ENCODE data around the gene MT1G. TPM values are rescaled to one million over a fixed set of nuclear protein-coding genes. Genes with fewer than 3 reads are reported as not detected.

MT1G gene
- polyA plus RNA-seq, 1 donor (not counting 4 experiments of a cell fraction or from before 2014, with no cell fraction given): 9.8 TPM

DNA sequence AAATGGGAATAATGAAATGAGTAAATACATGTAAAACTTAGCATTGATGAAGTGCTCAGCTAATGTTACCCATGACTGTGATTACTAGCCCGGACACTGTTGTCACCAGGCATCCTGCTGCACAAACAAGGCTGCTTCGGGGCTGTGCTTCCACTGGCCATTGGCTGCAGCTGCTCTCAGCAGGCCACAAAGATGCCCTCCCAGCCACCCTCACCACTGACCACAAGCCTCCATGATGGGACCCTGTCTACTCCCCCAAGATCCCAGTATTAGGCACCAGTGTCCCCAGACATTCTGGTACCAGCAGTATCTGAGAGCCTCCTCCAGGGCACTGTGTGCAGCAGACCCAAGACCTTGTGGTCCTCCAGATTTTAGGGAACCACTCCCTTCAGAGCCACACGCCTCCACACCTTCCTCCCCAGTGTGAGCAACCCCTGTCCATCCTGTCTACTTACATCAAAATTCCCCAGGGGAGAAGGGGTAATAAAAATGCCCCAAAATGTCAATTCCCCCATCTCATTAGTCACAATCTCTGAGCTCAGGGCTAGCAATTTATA lies 42.4 kb upstream of the MT1G start:
- no peak for DNase-seq (ENCODE audit: low read depth, low spot score)
- peaks cover 5% of the 10 kb centered on the region for H3K27me3 ChIP-seq (ENCODE audit: control insufficient read depth, extremely low read depth, insufficient read depth, low read length)
- H3K4me3 ChIP-seq (ENCODE audit: control insufficient read depth in 2 of 3, extremely low read depth in 1 of 3, insufficient read depth in 2 of 3, low read depth in 1 of 3, low read length in 3 of 3): no peak overlapping the region
- H3K36me3 ChIP-seq (ENCODE audit: control insufficient read depth in 2 of 2, extremely low read depth in 1 of 2, insufficient read depth in 2 of 2, low read length in 2 of 2): no peaks in the 10 kb centered on the region
- no peaks in the 10 kb centered on the region for H3K9me1 ChIP-seq (ENCODE audit: control insufficient read depth, extremely low read depth, insufficient read depth, low read length)
- dilution Hi-C loops (cut with MboI; ENCODE audit: extremely low pct_ligation_motif_present, low sequenced_read_pairs): no loop called here
- no peaks in the 10 kb centered on the region for H3K9me3 ChIP-seq (ENCODE audit: control insufficient read depth, low read depth, low read length)
- no peak overlapping the region for H3K4me2 ChIP-seq (ENCODE audit: control insufficient read depth, extremely low read depth, insufficient read depth, low read depth, low read length)
- no peak for FAIRE-seq
- no peak overlapping the region for H2AFZ ChIP-seq (ENCODE audit: control insufficient read depth, low read length)
- no peak for TF ChIP-seq EZH2 (IDR thresholded peaks at IDR 0.05; ENCODE audit: low read length)
- TF ChIP-seq, protein P1, sequence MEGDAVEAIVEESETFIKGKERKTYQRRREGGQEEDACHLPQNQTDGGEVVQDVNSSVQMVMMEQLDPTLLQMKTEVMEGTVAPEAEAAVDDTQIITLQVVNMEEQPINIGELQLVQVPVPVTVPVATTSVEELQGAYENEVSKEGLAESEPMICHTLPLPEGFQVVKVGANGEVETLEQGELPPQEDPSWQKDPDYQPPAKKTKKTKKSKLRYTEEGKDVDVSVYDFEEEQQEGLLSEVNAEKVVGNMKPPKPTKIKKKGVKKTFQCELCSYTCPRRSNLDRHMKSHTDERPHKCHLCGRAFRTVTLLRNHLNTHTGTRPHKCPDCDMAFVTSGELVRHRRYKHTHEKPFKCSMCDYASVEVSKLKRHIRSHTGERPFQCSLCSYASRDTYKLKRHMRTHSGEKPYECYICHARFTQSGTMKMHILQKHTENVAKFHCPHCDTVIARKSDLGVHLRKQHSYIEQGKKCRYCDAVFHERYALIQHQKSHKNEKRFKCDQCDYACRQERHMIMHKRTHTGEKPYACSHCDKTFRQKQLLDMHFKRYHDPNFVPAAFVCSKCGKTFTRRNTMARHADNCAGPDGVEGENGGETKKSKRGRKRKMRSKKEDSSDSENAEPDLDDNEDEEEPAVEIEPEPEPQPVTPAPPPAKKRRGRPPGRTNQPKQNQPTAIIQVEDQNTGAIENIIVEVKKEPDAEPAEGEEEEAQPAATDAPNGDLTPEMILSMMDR (optimal IDR thresholded peaks at IDR 0.05 in 1 of 3, IDR thresholded peaks at IDR 0.05 in 1 of 3, conservative IDR thresholded peaks at IDR 0.05 in 1 of 3; ENCODE audit: extremely low read depth in 1 of 3, insufficient read depth in 2 of 3, low read length in 3 of 3): no peak
- H3K9ac ChIP-seq (ENCODE audit: control insufficient read depth, extremely low read depth, insufficient read depth, low read length): no peak overlapping the region
- H4K20me1 ChIP-seq (ENCODE audit: control insufficient read depth, extremely low read depth, insufficient read depth, low read length): no peaks in the 10 kb centered on the region
- H3K27ac ChIP-seq (ENCODE audit: control insufficient read depth, insufficient read depth, low read length): no peak overlapping the region
- no peaks in the 10 kb centered on the region for H3K79me2 ChIP-seq (ENCODE audit: control insufficient read depth, insufficient read depth, low read length)
- peaks cover 10% of the 10 kb centered on the region for H3K4me1 ChIP-seq (ENCODE audit: control insufficient read depth, extremely low read depth, insufficient read depth, low read length)

DNA sequence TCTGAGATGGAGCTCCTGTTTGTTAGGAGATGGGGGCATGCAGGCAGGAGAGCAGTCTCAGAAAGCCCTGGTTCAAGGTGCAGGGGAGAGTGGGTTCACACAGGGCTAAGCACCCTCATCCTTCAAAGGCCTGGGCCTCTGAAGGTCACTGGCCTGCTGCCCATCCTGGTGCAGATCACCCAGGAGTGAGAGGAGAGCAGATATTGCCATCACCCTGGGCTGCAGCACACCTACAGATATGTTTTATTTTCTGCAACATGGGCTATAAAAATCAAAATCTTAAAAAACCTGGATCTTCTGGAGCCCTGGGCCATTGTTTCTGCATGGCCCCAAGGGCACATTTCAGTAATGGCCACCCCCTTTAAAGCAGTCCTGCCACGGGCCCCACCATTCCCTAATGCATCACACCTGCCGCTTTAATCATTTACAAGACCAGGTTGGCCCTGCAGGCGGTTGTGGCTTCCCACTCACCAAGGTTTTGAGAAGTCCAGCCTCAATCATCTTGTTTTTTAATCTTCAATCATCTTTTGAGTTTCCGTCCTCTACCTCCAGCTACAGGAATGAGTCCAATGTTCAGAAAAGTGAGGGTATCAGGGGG lies 41.7 kb upstream of the MT1G start:
- FAIRE-seq (no peak), DNase-seq (ENCODE audit: low read depth, low spot score) (no peak)

More for the DNA sequence above, 41.7 kb upstream of the MT1G start:
- Histone ChIP-seq H3K9me3 (ENCODE audit: control insufficient read depth, low read depth, low read length) (no peaks in the 10 kb centered on the region), H4K20me1 (ENCODE audit: control insufficient read depth, extremely low read depth, insufficient read depth, low read length) (no peaks in the 10 kb centered on the region), H3K9ac (ENCODE audit: control insufficient read depth, extremely low read depth, insufficient read depth, low read length) (no peak overlapping the region), H3K27me3 (ENCODE audit: control insufficient read depth, extremely low read depth, insufficient read depth, low read length) (peaks cover 5% of the 10 kb centered on the region), H3K27ac (ENCODE audit: control insufficient read depth, insufficient read depth, low read length) (no peak overlapping the region), H2AFZ (ENCODE audit: control insufficient read depth, low read length) (peak overlapping the region; percentile 46), H3K9me1 (ENCODE audit: control insufficient read depth, extremely low read depth, insufficient read depth, low read length) (no peaks in the 10 kb centered on the region), H3K4me3 (ENCODE audit: control insufficient read depth in 2 of 3, extremely low read depth in 1 of 3, insufficient read depth in 2 of 3, low read depth in 1 of 3, low read length in 3 of 3) (no peak overlapping the region), H3K4me1 (ENCODE audit: control insufficient read depth, extremely low read depth, insufficient read depth, low read length) (peaks cover 10% of the 10 kb centered on the region), H3K36me3 (ENCODE audit: control insufficient read depth in 2 of 2, extremely low read depth in 1 of 2, insufficient read depth in 2 of 2, low read length in 2 of 2) (no peaks in the 10 kb centered on the region), H3K79me2 (ENCODE audit: control insufficient read depth, insufficient read depth, low read length) (no peaks in the 10 kb centered on the region), H3K4me2 (ENCODE audit: control insufficient read depth, extremely low read depth, insufficient read depth, low read depth, low read length) (no peak overlapping the region)
- dilution Hi-C loops (cut with MboI; ENCODE audit: extremely low pct_ligation_motif_present, low sequenced_read_pairs): no loop called here
- TF ChIP-seq, protein P1 (optimal IDR thresholded peaks at IDR 0.05 in 1 of 3, IDR thresholded peaks at IDR 0.05 in 1 of 3, conservative IDR thresholded peaks at IDR 0.05 in 1 of 3; ENCODE audit: extremely low read depth in 1 of 3, insufficient read depth in 2 of 3, low read length in 3 of 3): no peak
- no peak for TF ChIP-seq EZH2 (IDR thresholded peaks at IDR 0.05; ENCODE audit: low read length)
